T-helper 17 cell (primary cell): ENCODE data around the gene TAS2R40. TPM values are rescaled to one million over a fixed set of nuclear protein-coding genes. Genes with fewer than 3 reads are reported as not detected.
"Not testable (repeated sequence)": the region's sequence is repeated elsewhere in the genome, so short reads cannot be mapped to it uniquely, and the experiment has no call there.

Experiments used
- ATAC-seq: fragments of 150-1000 bp; cut with Tn5 transposase; 2 replicates; pipeline ENCODE4 v1.10.0; 2021; ENCODE audit warnings: mild to moderate bottlenecking, moderate library complexity
- DNase-seq, 3 donors: peaks; one replicate each; pipeline versions ENCODE4 v3.0.0 to v3.0.0-alpha.2; 2020 to 2021
- H3K9me3 ChIP-seq: one replicate; pipeline ENCODE4 v1.7.0; 2013; ENCODE audit warnings: low read length, mild to moderate bottlenecking; ENCODE audit not compliant: control insufficient read depth, poor library complexity, severe bottlenecking
- H3K27ac Mint-ChIP-seq: one replicate; pipeline ENCODE4 v1.8.0; 2022; ENCODE audit warnings: mild to moderate bottlenecking, moderate library complexity, mixed read lengths
- H3K27me3 Mint-ChIP-seq: one replicate; pipeline ENCODE4 v1.8.0; 2022; ENCODE audit warnings: mixed read lengths
- H3K36me3 Mint-ChIP-seq: one replicate; pipeline ENCODE4 v1.8.0; 2022; ENCODE audit warnings: low read depth, mixed read lengths
- H3K4me1 Mint-ChIP-seq: one replicate; pipeline ENCODE4 v1.8.0; 2022; ENCODE audit warnings: mild to moderate bottlenecking, mixed read lengths
- H3K4me3 Mint-ChIP-seq: one replicate; pipeline ENCODE4 v1.8.0; 2022; ENCODE audit warnings: mild to moderate bottlenecking, moderate library complexity, mixed read lengths
- total RNA-seq, 4 donors: library from RNA in 2 of 4; stranded (reverse) in 2 of 4; gene quantifications; one replicate each; pipeline ENCODE4 v1.2.3 and lab custom pipeline; 2022 to 2026

The TAS2R40 gene
- total RNA-seq (not detected), total RNA-seq (lab: John Stamatoyannopoulos, UW) (0 reads per million in 2 donors)

GRCh38 chr7:143221737-143222136, at the start of gene TAS2R40:
TSS of gene TAS2R40 (plus strand) at chr7:143222037. CDS start at chr7:143222079, 42 bp downstream.
- H3K27me3 Mint-ChIP-seq: peaks cover 68% of the 10 kb centered on the region
- peaks cover 2% of the 10 kb centered on the region for H3K36me3 Mint-ChIP-seq
- H3K27ac Mint-ChIP-seq: no peak within 1 kb of the TSS
- DNase-seq: no peak
- no peak for ATAC-seq
- H3K4me3 Mint-ChIP-seq: no peak within 1 kb of the TSS
- no peaks in the 10 kb centered on the region for H3K9me3 ChIP-seq
- peaks cover 9% of the 10 kb centered on the region for H3K4me1 Mint-ChIP-seq

DNA sequence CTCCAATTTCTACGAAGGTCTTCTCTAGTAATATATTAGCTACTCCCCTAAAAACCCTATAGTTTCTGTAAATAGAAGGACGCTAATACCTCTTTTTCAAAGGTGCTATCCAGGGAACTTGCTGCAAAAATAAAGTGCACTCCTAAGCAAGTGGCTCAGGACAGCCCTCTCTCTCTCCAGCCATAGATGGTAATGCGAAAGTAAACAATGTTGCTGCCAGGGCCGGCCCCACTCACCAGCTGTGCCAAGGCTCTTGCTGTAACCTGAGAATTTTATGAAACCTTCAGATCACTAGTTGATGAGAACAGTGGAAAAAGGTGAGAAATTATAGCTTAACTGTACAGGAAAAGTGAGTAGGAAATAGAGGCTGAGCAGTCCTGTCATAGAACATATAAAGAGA, 49.5 kb upstream of the TAS2R40 start:
- ATAC-seq (no peak), DNase-seq (no peak)
- H3K36me3 Mint-ChIP-seq: peaks cover under 1% of the 10 kb centered on the region
- H3K4me3 Mint-ChIP-seq: no peak overlapping the region
- no peak overlapping the region for H3K27ac Mint-ChIP-seq
- no peaks in the 10 kb centered on the region for H3K9me3 ChIP-seq
- no peaks in the 10 kb centered on the region for H3K4me1 Mint-ChIP-seq
- peaks cover 34% of the 10 kb centered on the region for H3K27me3 Mint-ChIP-seq

DNA sequence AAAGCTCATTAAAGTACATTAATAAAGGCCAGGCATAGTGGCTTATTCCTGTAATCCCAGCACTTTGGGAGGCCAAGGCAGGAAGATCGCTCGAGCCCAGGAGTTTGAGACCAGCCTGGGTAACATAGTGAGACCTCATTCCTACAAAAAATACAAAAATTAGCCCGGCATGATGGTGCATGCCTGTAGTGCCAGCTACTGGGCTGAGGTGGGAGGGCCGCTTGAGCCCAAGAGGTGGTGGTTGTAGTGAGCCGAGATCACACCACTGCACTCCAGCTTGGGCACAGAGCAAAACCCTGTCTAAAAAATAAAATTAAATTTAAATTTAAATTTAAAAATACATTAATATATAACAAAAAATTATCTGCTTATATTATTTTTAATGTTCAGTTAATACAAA, 45.7 kb upstream of the TAS2R40 start:
- H3K27me3 Mint-ChIP-seq: peaks cover 20% of the 10 kb centered on the region
- H3K9me3 ChIP-seq: no peaks in the 10 kb centered on the region
- no peaks in the 10 kb centered on the region for H3K4me1 Mint-ChIP-seq
- H3K4me3 Mint-ChIP-seq: no peak overlapping the region
- H3K27ac Mint-ChIP-seq: no peak overlapping the region
- H3K36me3 Mint-ChIP-seq: no peaks in the 10 kb centered on the region
- DNase-seq (no peak), ATAC-seq (no peak)

GRCh38 chr7:143177374-143178119, 44.3 kb upstream of the TAS2R40 start:
- ATAC-seq (no peak), DNase-seq (no peak)
- H3K27ac Mint-ChIP-seq: no peak overlapping the region
- no peaks in the 10 kb centered on the region for H3K9me3 ChIP-seq
- peaks cover 17% of the 10 kb centered on the region for H3K27me3 Mint-ChIP-seq
- H3K4me3 Mint-ChIP-seq: no peak overlapping the region
- H3K4me1 Mint-ChIP-seq: no peaks in the 10 kb centered on the region
- no peaks in the 10 kb centered on the region for H3K36me3 Mint-ChIP-seq

DNA sequence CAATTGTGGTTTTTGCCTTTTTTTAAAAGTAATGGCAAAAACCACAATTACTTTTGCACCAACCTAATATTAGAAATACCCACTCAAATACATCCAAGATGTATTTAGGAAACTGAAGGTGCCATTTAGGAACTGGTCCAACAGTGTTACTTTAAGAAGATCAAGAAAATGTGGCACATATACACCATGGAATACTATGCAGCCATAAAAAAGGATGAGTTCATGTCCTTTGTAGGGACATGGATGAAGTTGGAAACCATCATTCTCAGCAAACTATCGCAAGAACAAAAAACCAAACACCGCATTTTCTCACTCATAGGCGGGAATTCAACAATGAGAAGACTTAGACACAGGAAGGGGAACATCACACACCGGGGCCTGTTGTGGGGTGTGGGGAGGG, 41.1 kb upstream of the TAS2R40 start:
- H3K4me3 Mint-ChIP-seq, H3K4me1 Mint-ChIP-seq, H3K27ac Mint-ChIP-seq, DNase-seq, ATAC-seq, H3K36me3 Mint-ChIP-seq, H3K9me3 ChIP-seq: not testable (repeated sequence)
- H3K27me3 Mint-ChIP-seq: peaks cover 24% of the 10 kb centered on the region

DNA sequence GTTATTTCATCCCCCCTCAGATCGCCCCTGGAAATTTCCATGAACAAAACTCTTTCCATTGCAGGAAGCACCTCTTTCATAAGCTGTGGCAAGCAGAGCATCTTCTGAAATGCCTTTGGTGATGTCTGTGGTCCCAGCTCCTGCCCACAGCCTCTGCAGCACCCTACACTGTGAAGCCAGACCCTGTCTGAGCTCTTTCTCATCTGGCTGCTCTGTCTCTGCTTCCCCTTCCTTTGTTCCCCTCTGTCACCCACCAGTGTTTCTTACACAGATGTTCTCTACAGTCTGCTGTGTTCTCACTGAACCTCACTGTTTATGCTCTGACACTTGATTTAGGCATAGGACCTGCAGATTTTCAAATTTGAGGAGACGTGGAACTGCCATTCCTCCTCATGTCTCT, 40.5 kb upstream of the TAS2R40 start:
- no peaks in the 10 kb centered on the region for H3K9me3 ChIP-seq
- Mint-ChIP-seq H3K27me3 (peaks cover 29% of the 10 kb centered on the region), H3K27ac (no peak overlapping the region), H3K4me3 (no peak overlapping the region), H3K4me1 (no peaks in the 10 kb centered on the region), H3K36me3 (peaks cover 3% of the 10 kb centered on the region)
- DNase-seq (no peak), ATAC-seq (peak; percentile 44)

DNA sequence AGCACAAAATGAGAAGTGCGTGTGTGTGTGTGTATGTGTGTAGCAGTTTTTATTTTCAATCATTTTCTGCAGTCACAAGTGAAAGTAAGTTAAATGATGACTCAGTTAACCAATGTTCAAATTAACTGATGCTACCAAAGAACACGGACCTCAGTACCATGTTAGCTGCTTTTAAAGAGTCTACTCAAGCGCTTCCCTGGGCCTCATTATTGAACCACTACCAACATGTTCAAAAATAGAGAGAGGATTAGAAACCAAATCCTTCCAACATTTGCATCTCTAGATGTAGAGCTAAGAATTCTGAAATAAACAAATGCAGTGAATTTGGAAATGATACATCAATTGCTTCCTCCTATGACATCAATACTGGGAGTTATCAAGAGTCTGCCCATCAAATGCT, 38.8 kb upstream of the TAS2R40 start, which contains the start of gene TAS2R39:
Gene TAS2R39, plus strand, starts transcription at position 396 of the 400 bp plus-strand sequence. Its CDS starts 0 bp downstream, at position 396.
- Mint-ChIP-seq H3K36me3 (peaks cover 3% of the 10 kb centered on the region), H3K4me3 (no peak within 1 kb of the TSS), H3K27ac (no peak within 1 kb of the TSS), H3K27me3 (peaks cover 36% of the 10 kb centered on the region), H3K4me1 (no peaks in the 10 kb centered on the region)
- DNase-seq: no peak
- no peak for ATAC-seq
- no peaks in the 10 kb centered on the region for H3K9me3 ChIP-seq

GRCh38 chr7:143185551-143185950, 36.3 kb upstream of the TAS2R40 start:
- H3K9me3 ChIP-seq: no peaks in the 10 kb centered on the region
- Mint-ChIP-seq H3K27me3 (peaks cover 36% of the 10 kb centered on the region), H3K27ac (no peak overlapping the region), H3K4me3 (no peak overlapping the region), H3K36me3 (peaks cover 3% of the 10 kb centered on the region), H3K4me1 (no peaks in the 10 kb centered on the region)
- ATAC-seq (no peak), DNase-seq (no peak)

DNA sequence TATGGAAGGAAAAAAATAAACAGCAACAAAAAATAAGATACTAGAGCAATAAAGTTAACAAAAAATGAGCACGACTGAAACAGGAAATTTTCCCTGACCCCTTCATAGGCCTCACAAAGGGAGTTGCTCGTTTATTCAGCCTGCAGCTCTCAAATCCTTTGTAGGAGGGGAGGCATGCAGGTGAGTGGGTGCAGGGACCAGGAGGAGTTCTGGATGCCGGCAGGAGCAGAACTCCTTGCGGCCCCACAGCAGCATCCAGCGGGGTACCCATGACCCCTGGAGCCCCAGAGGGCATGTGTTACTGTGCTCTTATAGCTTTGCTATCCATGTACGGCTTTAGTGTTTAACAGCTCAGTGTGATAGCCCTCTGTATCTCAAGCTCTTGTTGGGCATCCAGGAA, 32.8 kb upstream of the TAS2R40 start:
- ATAC-seq (no peak), DNase-seq (no peak)
- no peak overlapping the region for H3K4me3 Mint-ChIP-seq
- peaks cover 3% of the 10 kb centered on the region for H3K36me3 Mint-ChIP-seq
- no peaks in the 10 kb centered on the region for H3K9me3 ChIP-seq
- H3K4me1 Mint-ChIP-seq: no peaks in the 10 kb centered on the region
- no peak overlapping the region for H3K27ac Mint-ChIP-seq
- H3K27me3 Mint-ChIP-seq: peaks cover 26% of the 10 kb centered on the region

DNA sequence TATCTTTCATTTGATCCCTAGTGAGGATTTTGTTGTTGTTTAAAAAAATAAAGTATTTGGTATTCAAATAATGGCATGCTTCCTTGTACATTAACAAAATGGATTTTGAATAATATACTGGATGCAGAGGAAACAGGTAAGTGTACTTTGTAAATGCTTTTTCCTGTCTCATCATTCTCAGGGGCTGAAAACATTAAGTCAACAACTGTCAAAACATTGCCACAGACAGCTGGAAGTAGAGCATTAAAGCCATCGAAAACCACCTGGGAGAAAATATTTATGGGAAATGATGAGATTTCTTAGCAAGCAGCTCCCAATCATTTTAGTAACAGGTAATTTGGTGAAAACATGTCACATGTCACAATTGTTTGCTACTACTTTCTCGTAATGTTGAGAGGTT, 28.0 kb upstream of the TAS2R40 start:
- no peaks in the 10 kb centered on the region for H3K9me3 ChIP-seq
- Mint-ChIP-seq H3K4me1 (no peaks in the 10 kb centered on the region), H3K4me3 (no peak overlapping the region), H3K27me3 (peaks cover 26% of the 10 kb centered on the region), H3K27ac (no peak overlapping the region), H3K36me3 (no peaks in the 10 kb centered on the region)
- no peak for ATAC-seq
- DNase-seq: no peak

DNA sequence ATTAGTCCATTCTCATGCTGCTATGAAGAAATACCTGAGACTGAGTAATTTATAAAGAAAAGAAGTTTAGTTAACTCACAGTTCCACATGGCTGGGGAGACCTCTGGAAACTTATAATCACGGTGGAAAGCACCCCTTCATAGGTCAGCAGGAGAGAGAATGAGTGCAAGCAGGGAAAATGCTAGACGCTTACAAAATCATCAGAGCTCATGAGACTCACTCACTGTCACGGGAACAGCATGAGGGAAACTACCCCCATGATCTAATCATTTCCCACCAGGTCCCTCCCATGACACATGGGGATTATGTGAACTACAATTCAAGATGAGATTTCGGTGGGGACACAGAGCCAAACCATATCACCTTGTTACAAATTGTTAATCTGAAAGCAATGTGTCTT, 22.8 kb upstream of the TAS2R40 start:
- DNase-seq: no peak
- no peaks in the 10 kb centered on the region for H3K9me3 ChIP-seq
- no peak for ATAC-seq
- Mint-ChIP-seq H3K4me3 (no peak overlapping the region), H3K4me1 (peaks cover 2% of the 10 kb centered on the region), H3K27me3 (peaks cover 62% of the 10 kb centered on the region), H3K36me3 (peaks cover 2% of the 10 kb centered on the region), H3K27ac (no peak overlapping the region)

DNA sequence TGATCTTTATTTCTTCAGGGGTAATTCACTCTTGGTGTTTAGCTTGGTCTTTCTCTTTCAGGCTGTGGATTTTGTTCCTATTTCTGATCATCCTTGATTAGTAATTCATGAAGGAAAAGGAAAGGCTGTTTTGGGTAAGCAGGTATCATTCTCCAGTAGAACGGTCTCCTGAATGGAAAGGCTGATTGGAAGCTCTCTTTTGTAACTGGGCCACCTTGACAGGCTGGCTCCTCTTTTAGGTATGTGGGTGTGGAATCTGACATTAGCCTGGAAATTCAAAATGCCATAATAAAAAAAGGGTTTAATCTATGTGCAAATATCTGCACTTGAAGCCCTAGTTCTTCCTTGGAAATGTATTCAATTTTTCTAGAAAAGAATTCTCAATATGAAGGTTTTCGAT, 19.7 kb upstream of the TAS2R40 start:
- peaks cover 2% of the 10 kb centered on the region for H3K36me3 Mint-ChIP-seq
- ATAC-seq: no peak

GRCh38 chr7:143203386-143203785, 18.5 kb upstream of the TAS2R40 start:
- no peaks in the 10 kb centered on the region for H3K9me3 ChIP-seq
- peaks cover 46% of the 10 kb centered on the region for H3K27me3 Mint-ChIP-seq
- ATAC-seq (no peak), DNase-seq (no peak)
- H3K36me3 Mint-ChIP-seq: peaks cover 2% of the 10 kb centered on the region
- H3K4me3 Mint-ChIP-seq: peak overlapping the region; percentile 43
- peaks cover 18% of the 10 kb centered on the region for H3K4me1 Mint-ChIP-seq
- no peak overlapping the region for H3K27ac Mint-ChIP-seq

More for the DNA sequence above, 19.7 kb upstream of the TAS2R40 start:
- DNase-seq: no peak
- Mint-ChIP-seq H3K27me3 (peaks cover 59% of the 10 kb centered on the region), H3K4me3 (no peak overlapping the region), H3K4me1 (peaks cover 18% of the 10 kb centered on the region), H3K27ac (no peak overlapping the region)
- no peaks in the 10 kb centered on the region for H3K9me3 ChIP-seq
